Prostate gland (tissue), 2 donors: ENCODE measurements around the gene EDDM13. TPM values are rescaled to one million over a fixed set of nuclear protein-coding genes. Genes with fewer than 3 reads are reported as not detected.

Experiments
- DNase-seq: peaks from one replicate; pipeline ENCODE4 v3.0.0-alpha.2; 2019; ENCODE audit warnings: low spot score
- H3K27ac ChIP-seq, 2 donors: fragments of 200-600 bp; sonication (generic); 2 replicates each; pipeline ENCODE4 v1.5.1; 2017 to 2019
- H3K27me3 ChIP-seq: fragments of 200-600 bp; sonication (generic); replicated peaks from 2 replicates; pipeline ENCODE4 v1.5.1; 2019; ENCODE audit not compliant: insufficient read depth
- H3K36me3 ChIP-seq, 2 donors: fragments of 200-600 bp; sonication (generic); 1 replicate in 1 of 2; 2 replicates in 1 of 2; pipeline versions ENCODE4 v1.5.1 to v1.8.1; 2017 to 2019
- H3K4me1 ChIP-seq: fragments of 200-600 bp; sonication (generic); replicated peaks from 2 replicates; pipeline ENCODE4 v1.5.1; 2019
- H3K4me3 ChIP-seq, 2 donors: fragments of 200-600 bp; sonication (generic); 2 replicates each; pipeline ENCODE4 v1.5.1; 2017 to 2019
- H3K9me3 ChIP-seq: fragments of 200-600 bp; sonication (generic); 2 replicates; pipeline ENCODE4 v1.5.1; 2017
- POLR2A ChIP-seq: fragments of 450-650 bp; IDR thresholded peaks from one replicate; pipeline ENCODE4 v1.6.1; 2016; ENCODE audit warnings: antibody characterized with exemption, mild to moderate bottlenecking
- POLR2AphosphoS5 ChIP-seq: sonication (generic); formaldehyde crosslinking; IDR thresholded peaks from one replicate; pipeline ENCODE4 v1.6.1; 2017; ENCODE audit warnings: antibody characterized with exemption
- WGBS: methylation state at CpG from one replicate; pipeline ENCODE4 v1.1.5; 2018; 5-methylcytosine and 5-hydroxymethylcytosine counted together
- intact Hi-C: fragments of 100-400 bp; cut with DNase I; formaldehyde crosslinking; loops from one replicate; pipeline ENCODE4 v1.14.2; 2022
- total RNA-seq, 2 donors: library from RNA; depleted of rRNA; stranded (reverse); fragments of >200 nt; gene quantifications; one replicate each; pipeline ENCODE4 v1.1.0, GENCODE V29; 2016
- TF ChIP-seq, protein P1 (sequence below), 4 experiments: fragments of 200-600 bp in 2 of 4; fragments of 450-650 bp in 2 of 4; sonication (generic) in 2 of 4; IDR thresholded peaks; 1 replicate in 3 of 4; 2 replicates in 1 of 4; pipeline ENCODE4 v1.5.1; 2016 to 2019; ENCODE audit warnings: antibody characterized with exemption in 4 of 4, mild to moderate bottlenecking in 2 of 4, moderate library complexity in 2 of 4

Gene EDDM13
- total RNA-seq, 2 donors from 2014 or later: not detected

DNA sequence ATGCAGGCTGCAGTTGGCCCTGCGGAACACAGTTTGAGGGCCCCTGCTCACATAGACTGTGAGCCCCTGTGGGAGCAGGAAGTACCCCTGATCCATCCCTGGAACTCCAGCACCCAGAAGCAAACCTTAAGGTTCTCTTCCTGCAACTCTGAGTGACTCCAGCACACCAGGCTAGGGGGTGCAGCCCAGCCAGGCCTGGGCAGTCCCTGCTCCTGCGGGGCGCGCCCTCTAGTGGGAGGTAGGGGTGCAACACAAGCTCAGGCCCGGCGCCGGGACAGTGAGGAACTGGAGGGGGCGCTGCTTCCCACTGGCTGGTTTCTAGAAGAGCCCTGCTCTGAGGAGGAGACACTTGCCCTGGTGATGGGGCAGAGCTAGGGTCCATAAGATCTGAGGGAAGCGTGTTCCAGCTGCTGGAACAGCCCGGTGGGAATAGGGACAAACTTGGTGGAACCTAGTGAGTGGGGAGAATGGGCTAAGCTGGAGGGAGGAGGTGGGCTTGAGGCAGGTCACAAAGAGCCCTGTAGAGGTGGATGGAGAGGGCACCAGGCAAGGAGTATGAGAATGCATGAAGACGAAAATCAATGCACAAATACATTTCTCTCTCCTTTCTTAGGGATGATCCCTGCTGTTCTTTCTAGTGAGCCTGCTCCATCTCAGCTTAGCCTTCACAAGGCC lies 37.1 kb downstream of the EDDM13 start:
- Histone ChIP-seq H3K27ac (no peak overlapping the region), H3K4me3 (no peak overlapping the region), H3K9me3 (no peaks in the 10 kb centered on the region), H3K27me3 (no peaks in the 10 kb centered on the region), H3K4me1 (no peaks in the 10 kb centered on the region), H3K36me3 (no peaks in the 10 kb centered on the region)
- intact Hi-C loops: no loop called here
- TF ChIP-seq, protein P1, sequence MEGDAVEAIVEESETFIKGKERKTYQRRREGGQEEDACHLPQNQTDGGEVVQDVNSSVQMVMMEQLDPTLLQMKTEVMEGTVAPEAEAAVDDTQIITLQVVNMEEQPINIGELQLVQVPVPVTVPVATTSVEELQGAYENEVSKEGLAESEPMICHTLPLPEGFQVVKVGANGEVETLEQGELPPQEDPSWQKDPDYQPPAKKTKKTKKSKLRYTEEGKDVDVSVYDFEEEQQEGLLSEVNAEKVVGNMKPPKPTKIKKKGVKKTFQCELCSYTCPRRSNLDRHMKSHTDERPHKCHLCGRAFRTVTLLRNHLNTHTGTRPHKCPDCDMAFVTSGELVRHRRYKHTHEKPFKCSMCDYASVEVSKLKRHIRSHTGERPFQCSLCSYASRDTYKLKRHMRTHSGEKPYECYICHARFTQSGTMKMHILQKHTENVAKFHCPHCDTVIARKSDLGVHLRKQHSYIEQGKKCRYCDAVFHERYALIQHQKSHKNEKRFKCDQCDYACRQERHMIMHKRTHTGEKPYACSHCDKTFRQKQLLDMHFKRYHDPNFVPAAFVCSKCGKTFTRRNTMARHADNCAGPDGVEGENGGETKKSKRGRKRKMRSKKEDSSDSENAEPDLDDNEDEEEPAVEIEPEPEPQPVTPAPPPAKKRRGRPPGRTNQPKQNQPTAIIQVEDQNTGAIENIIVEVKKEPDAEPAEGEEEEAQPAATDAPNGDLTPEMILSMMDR (IDR thresholded peaks at IDR 0.05): peak in 2 of 4 experiments; percentile 33 to 49
- TF ChIP-seq POLR2AphosphoS5: no peak
- no peak for DNase-seq
- 76% methylated on average over 11 of the region's 11 CpGs for WGBS

DNA sequence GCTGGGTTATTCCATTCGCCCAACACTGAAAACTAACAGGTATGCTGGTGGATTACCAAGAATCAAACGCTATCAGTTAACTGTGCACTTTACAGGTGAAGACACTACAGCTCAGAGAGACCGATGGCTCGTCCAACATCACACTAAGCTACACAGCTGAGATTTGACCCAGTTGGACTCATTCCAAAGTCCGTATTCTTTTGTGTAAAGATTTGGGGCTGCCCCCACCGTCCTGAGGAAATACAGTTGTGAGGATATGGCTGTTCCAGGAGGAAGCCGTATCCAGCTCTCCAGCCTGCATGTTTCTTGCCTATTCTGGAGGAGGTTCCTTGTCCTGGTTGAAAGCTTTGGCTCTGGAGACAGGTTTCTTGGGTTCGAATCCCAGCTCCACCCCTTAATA lies 37.9 kb downstream of the EDDM13 start:
- no peak overlapping the region for H3K27ac ChIP-seq
- 78% methylated on average over 8 of the region's 8 CpGs for WGBS
- H3K9me3 ChIP-seq: no peaks in the 10 kb centered on the region
- H3K36me3 ChIP-seq: no peaks in the 10 kb centered on the region
- H3K4me1 ChIP-seq: no peaks in the 10 kb centered on the region
- H3K27me3 ChIP-seq: no peaks in the 10 kb centered on the region
- H3K4me3 ChIP-seq: no peak overlapping the region
- DNase-seq: no peak
- intact Hi-C loops: no loop called here
- TF ChIP-seq, protein P1 (IDR thresholded peaks at IDR 0.05): no peak
- no peak for TF ChIP-seq POLR2A
- TF ChIP-seq POLR2AphosphoS5: no peak

DNA sequence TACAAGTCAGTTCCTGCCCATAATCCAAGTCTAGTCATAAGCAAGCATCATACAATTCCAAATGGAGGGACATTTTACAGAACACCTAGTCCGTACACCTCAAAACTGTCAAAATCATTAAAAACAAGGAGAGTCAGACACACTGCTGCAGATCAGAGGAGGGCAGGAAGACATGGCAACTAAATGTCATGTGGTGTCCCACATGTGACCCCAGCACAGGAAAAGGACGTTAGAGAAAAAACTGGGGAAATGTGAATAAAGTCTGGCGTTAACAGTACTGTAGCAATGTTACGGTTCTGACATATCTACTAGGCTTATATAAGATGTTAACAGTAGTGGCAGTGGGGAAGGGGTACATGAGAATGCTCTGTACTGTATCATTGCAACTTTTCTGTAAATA lies 39.8 kb downstream of the EDDM13 start:
- no peak overlapping the region for H3K27ac ChIP-seq
- H3K9me3 ChIP-seq: no peaks in the 10 kb centered on the region
- H3K36me3 ChIP-seq: no peaks in the 10 kb centered on the region
- no peaks in the 10 kb centered on the region for H3K4me1 ChIP-seq
- WGBS: 75% methylated on average over 4 of the region's 4 CpGs
- no peaks in the 10 kb centered on the region for H3K27me3 ChIP-seq
- no peak overlapping the region for H3K4me3 ChIP-seq
- DNase-seq: no peak
- TF ChIP-seq POLR2AphosphoS5 (no peak), POLR2A (no peak)
- TF ChIP-seq, protein P1 (IDR thresholded peaks at IDR 0.05): no peak
- intact Hi-C loops: no loop called here

DNA sequence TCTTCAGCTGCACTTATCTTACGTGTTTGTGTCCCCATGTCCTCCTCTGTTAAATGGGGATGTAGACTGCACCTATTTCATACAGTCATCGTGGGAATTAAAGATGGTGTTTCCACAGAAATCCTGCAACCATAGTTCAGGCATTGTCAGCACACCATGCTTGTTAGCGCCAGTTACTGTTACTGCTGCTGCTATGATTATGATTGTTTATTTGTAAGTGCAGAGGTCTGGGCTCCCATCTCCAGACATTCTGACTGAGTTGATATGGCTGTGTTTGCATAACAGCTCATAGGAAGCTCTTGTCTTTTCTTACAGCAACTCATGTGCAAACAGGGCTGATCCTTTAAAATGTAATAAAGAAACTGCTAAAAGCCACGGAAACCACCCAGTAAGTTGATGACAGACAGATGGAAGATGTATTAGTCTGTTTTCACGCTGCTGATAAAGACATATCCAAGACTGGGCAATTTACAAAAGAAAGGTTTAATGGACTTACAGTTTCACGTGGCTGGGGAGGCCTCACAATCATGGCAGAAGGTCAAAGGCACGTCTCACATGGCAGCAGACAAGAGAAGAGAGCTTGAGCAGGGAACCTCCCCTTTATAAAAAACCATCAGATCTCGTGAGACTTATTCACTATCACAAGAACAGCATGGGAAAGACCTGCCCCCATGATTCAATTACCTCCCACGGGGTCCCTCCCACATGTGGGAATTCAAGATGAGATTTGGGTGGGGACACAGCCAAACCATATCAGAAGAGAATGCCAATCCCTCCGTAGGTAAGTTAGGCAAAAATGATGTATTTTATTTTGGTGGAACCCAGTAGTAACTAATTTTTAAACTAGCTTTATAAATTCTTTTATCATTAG lies 40.5 kb downstream of the EDDM13 start:
- TF ChIP-seq POLR2AphosphoS5 (no peak), POLR2A (no peak)
- TF ChIP-seq, protein P1 (IDR thresholded peaks at IDR 0.05): no peak
- no peak for DNase-seq
- H3K4me1 ChIP-seq: no peaks in the 10 kb centered on the region
- 72% methylated on average over 10 of the region's 10 CpGs for WGBS
- H3K36me3 ChIP-seq: no peaks in the 10 kb centered on the region
- no peak overlapping the region for H3K4me3 ChIP-seq
- no peaks in the 10 kb centered on the region for H3K9me3 ChIP-seq
- intact Hi-C loops: no loop called here
- no peaks in the 10 kb centered on the region for H3K27me3 ChIP-seq
- H3K27ac ChIP-seq: peak overlapping the region in 1 of 2 donors; percentile 96
